Calu3 (cell line): ENCODE results near the gene AFF2. TPM values are rescaled to one million over a fixed set of nuclear protein-coding genes. Genes with fewer than 3 reads are reported as not detected.

Source experiments
- BruUV-seq: library from RNA; stranded (reverse); fragments of 400-500 nt; replicated peaks from 2 replicates; lab custom pipeline; 2021; lab: Mats Ljungman, UMichigan
- CTCF ChIA-PET: fragments of 300-600 bp; sonication (Branson Sonifier 250); formaldehyde crosslinking; loops from one replicate; lab custom pipeline; 2022; ENCODE audit warnings: antibody characterized with exemption; lab: Charles Lee
- DNase-seq: peaks from one replicate; pipeline ENCODE4 v3.0.0; 2022
- H3K27ac Mint-ChIP-seq: one replicate; pipeline ENCODE4 v1.8.0; 2022; ENCODE audit warnings: mixed read lengths; ENCODE audit not compliant: unreplicated experiment
- H3K27me3 Mint-ChIP-seq: one replicate; pipeline ENCODE4 v1.8.0; 2022; ENCODE audit warnings: mixed read lengths; ENCODE audit not compliant: unreplicated experiment
- H3K36me3 Mint-ChIP-seq: one replicate; pipeline ENCODE4 v1.8.0; 2022; ENCODE audit warnings: mild to moderate bottlenecking, moderate library complexity, mixed read lengths; ENCODE audit not compliant: insufficient read depth, unreplicated experiment
- H3K4me1 Mint-ChIP-seq: one replicate; pipeline ENCODE4 v1.8.0; 2022; ENCODE audit warnings: mild to moderate bottlenecking, low read depth, mixed read lengths; ENCODE audit not compliant: unreplicated experiment
- H3K4me3 Mint-ChIP-seq: one replicate; pipeline ENCODE4 v1.8.0; 2022; ENCODE audit warnings: mild to moderate bottlenecking, low read depth, moderate library complexity, mixed read lengths; ENCODE audit not compliant: unreplicated experiment
- H3K9me3 Mint-ChIP-seq: one replicate; pipeline ENCODE4 v1.8.0; 2022; ENCODE audit warnings: low read depth, mixed read lengths; ENCODE audit not compliant: unreplicated experiment
- intact Hi-C: fragments of 100-400 bp; cut with micrococcal nuclease; formaldehyde crosslinking; loops from one replicate; pipeline ENCODE4 v1.10.0; 2022; ENCODE audit not compliant: unreplicated experiment
- total RNA-seq: library from RNA; stranded (reverse); gene quantifications from 2 replicates; pipeline ENCODE4 v1.2.3, GENCODE V29; 2022
- TF ChIP-seq, protein P1 (sequence below): fragments of 200-600 bp; IDR thresholded peaks from one replicate; pipeline ENCODE4 v1.8.0; 2022; ENCODE audit warnings: antibody characterized with exemption; ENCODE audit not compliant: unreplicated experiment

AFF2 gene
- total RNA-seq, 1 experiment from 2014 or later, result 0.17 TPM

DNA sequence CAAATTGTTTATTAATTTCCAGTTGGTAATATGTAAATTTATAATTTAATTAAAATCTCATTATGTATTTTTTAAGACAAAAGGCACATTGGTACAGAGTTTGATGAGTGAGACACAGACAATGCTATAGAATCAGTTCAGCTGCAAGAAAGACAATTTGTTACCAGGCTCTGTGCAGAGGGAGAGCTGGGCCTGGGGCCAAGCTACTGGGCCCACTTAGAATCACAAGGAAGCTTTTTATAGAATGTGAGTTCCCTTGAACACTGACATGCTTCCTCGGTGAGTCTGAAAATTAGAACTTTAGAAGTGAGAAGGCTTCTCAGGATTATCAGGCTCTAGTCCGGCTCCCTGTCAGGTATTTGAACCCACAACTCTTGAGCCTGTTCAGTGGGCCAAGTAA lies 129.0 kb downstream of the AFF2 start:
- TF ChIP-seq, protein P1, sequence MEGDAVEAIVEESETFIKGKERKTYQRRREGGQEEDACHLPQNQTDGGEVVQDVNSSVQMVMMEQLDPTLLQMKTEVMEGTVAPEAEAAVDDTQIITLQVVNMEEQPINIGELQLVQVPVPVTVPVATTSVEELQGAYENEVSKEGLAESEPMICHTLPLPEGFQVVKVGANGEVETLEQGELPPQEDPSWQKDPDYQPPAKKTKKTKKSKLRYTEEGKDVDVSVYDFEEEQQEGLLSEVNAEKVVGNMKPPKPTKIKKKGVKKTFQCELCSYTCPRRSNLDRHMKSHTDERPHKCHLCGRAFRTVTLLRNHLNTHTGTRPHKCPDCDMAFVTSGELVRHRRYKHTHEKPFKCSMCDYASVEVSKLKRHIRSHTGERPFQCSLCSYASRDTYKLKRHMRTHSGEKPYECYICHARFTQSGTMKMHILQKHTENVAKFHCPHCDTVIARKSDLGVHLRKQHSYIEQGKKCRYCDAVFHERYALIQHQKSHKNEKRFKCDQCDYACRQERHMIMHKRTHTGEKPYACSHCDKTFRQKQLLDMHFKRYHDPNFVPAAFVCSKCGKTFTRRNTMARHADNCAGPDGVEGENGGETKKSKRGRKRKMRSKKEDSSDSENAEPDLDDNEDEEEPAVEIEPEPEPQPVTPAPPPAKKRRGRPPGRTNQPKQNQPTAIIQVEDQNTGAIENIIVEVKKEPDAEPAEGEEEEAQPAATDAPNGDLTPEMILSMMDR, result no peak
- H3K36me3 Mint-ChIP-seq, result no peaks in the 10 kb centered on the region
- H3K27ac Mint-ChIP-seq, result no peak overlapping the region
- BruUV-seq, result no TSS peak
- H3K27me3 Mint-ChIP-seq, result no peaks in the 10 kb centered on the region
- peaks cover 21% of the 10 kb centered on the region for H3K4me1 Mint-ChIP-seq
- H3K4me3 Mint-ChIP-seq, result no peak overlapping the region
- CTCF ChIA-PET, result no interaction called here
- intact Hi-C loops, result no loop called here
- DNase-seq, result no peak
- no peaks in the 10 kb centered on the region for H3K9me3 Mint-ChIP-seq

DNA sequence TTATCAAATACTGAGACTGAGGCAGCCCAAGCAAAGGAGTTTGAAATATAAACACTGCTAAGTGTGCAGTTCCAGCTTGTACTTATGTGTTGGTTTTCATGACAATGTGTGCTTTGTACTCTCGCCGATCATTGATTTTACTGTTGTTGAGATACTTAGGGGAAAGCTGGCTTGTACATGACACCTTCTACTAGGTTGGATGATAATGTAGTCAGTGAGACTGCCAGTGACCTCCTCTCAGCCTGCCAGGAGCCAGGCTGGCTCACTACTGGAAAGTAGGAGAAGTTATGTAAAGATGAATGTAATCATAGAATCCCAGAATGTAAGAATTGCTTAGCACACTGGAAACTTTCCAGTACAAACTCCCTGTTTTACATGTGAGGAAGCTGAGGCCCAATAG lies 132.0 kb downstream of the AFF2 start:
- DNase-seq, result peak; percentile 12
- Mint-ChIP-seq H3K4me3 (no peak overlapping the region), H3K4me1 (peaks cover 30% of the 10 kb centered on the region), H3K9me3 (no peaks in the 10 kb centered on the region), H3K36me3 (no peaks in the 10 kb centered on the region), H3K27ac (peak overlapping the region; percentile 44), H3K27me3 (no peaks in the 10 kb centered on the region)
- CTCF ChIA-PET, result no interaction called here
- intact Hi-C loops, result loop anchor here (2.0 kb wide), 1 partner anchor 28 kb away; no protein-coding TSS in a partner anchor
- no TSS peak for BruUV-seq
- TF ChIP-seq, protein P1, result no peak

DNA sequence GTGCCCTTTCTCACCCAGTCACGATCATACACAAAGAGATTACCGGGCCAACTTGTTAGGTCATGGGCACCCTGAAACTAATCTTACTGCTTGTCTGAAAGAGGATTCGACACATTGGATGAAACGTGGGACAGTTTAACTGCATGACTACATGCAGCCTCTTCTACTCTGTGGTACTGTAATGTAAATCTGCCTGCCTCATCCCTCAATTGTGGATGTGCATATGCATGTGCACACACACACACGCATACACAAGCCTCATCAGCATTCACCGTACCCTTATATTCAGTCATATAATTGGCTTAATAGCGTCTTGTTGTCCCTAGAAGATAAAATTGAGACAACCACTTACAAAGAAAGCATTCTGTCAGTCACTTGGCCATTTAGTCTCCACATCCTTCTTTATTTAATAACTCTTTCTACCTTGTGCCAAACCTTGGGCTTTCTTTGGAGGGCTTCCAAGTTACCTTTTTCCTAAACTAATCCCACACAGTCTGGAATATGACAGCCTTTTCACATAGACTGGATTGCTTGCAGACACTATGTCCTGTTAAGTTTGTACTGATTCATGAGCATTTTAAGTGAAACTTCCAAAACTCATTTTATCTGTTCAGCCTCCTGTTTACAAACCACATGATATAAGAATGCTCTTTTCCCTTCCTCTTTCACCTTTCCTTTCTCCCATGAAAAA lies 132.9 kb downstream of the AFF2 start:
- H3K4me3 Mint-ChIP-seq, result no peak overlapping the region
- intact Hi-C loops, result loop anchor here (2.0 kb wide), 1 partner anchor 27 kb away; no protein-coding TSS in a partner anchor
- H3K36me3 Mint-ChIP-seq, result no peaks in the 10 kb centered on the region
- H3K9me3 Mint-ChIP-seq, result no peaks in the 10 kb centered on the region
- no TSS peak for BruUV-seq
- CTCF ChIA-PET, result no interaction called here
- no peak for DNase-seq
- TF ChIP-seq, protein P1, result no peak
- H3K27ac Mint-ChIP-seq, result peak overlapping the region; percentile 44
- peaks cover 30% of the 10 kb centered on the region for H3K4me1 Mint-ChIP-seq
- H3K27me3 Mint-ChIP-seq, result no peaks in the 10 kb centered on the region

DNA sequence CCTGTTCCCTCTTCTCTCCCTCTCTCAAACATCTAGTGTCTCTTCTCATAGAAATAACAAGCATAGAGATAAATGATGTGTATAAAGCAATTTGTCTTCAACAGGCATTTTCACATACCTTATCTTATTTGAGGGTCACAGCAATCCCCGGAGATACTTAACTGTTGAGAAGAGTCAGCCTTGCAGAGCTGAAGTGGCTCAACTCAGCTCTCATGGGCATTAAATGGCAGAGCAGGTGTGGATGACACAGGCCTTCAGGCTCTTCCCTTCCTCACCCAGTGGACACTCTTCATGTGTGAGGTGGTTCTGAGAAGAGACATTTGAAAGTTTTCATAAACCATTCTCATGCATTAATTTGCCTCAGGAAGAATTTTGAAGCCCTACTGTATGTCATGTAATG lies 134.2 kb downstream of the AFF2 start:
- intact Hi-C loops, result no loop called here
- TF ChIP-seq, protein P1, result no peak
- CTCF ChIA-PET, result no interaction called here
- no peak overlapping the region for H3K27ac Mint-ChIP-seq
- no peaks in the 10 kb centered on the region for H3K9me3 Mint-ChIP-seq
- peaks cover 30% of the 10 kb centered on the region for H3K4me1 Mint-ChIP-seq
- DNase-seq, result no peak
- no peak overlapping the region for H3K4me3 Mint-ChIP-seq
- H3K36me3 Mint-ChIP-seq, result no peaks in the 10 kb centered on the region
- no peaks in the 10 kb centered on the region for H3K27me3 Mint-ChIP-seq
- no TSS peak for BruUV-seq
